Tibial nerve (tissue), 4 donors: ENCODE data around the gene MRGPRD.

Experiments used
- CTCF ChIP-seq, 5 experiments: fragments of 200-600 bp in 3 of 5; fragments of 450-650 bp in 2 of 5; sonication (generic) in 3 of 5; IDR thresholded peaks; one replicate each; pipeline ENCODE4 v1.5.1; 2016 to 2019; ENCODE audit warnings: antibody characterized with exemption in 5 of 5, mild to moderate bottlenecking in 3 of 5, moderate library complexity in 2 of 5
- EP300 ChIP-seq, 2 donors: sonication (generic); formaldehyde crosslinking; IDR thresholded peaks; one replicate each; pipeline ENCODE4 v1.6.1; 2017; ENCODE audit warnings: antibody characterized with exemption in 2 of 2, mild to moderate bottlenecking in 1 of 2
- POLR2A ChIP-seq, 2 donors: fragments of 450-650 bp; IDR thresholded peaks; one replicate each; pipeline ENCODE4 v1.6.1; 2017; ENCODE audit warnings: antibody characterized with exemption in 2 of 2, mild to moderate bottlenecking in 2 of 2, moderate library complexity in 2 of 2

GRCh38 chr11:69022260-69022659, 41.5 kb upstream of the MRGPRD start:
- no peak for TF ChIP-seq CTCF (IDR thresholded peaks at IDR 0.05)
- TF ChIP-seq EP300 (IDR thresholded peaks at IDR 0.05) = no peak
- no peak for TF ChIP-seq POLR2A (IDR thresholded peaks at IDR 0.05)
